ENCODE results near the gene EPDR1.
"Not testable (repeated sequence)": the region's sequence is repeated elsewhere in the genome, so short reads cannot be mapped to it uniquely, and the experiment has no call there.

EPDR1 gene

DNA sequence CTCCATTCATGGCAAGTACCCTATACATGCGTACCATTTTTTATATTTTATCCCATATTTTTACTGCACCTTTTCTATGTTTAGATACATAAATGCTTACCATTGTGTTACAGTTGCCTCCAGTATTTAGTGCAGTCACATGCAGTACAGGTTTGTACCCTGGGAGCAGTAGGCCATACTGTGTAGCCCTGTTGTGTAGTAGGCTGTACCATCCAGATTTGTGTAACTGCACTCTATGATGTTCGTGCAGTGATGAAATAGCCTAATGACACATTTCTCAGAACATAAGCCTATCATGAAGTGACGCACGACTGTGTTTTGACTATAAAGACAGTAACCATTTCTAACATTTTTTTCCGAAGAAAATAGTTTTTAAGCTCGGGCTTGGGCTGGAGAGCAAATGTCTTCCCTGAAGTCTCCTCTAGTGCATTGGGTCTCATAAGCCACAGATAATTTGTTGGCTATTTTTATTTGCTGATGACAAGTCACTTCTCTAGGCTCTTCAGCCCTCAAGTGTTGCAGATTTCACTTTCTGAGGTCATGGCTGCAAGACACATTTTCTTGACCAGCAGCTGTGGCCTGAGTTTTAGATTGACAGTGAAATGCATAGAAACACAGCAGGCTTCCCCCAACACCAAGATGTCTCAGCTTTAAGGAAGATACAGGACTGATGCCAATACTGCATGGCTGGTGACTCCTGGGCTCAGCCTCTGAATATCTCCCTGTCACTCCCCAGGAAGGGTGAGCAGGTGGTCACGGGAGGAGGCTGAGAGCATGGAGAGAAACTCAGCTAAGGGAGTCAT, 26.9 kb downstream of the EPDR1 start:
- Histone ChIP-seq H3K79me2 (ENCODE audit: insufficient read depth, low read length) (peaks cover 53% of the 10 kb centered on the region; the same call in 1 of the 2 replicates), H3K9me3 (ENCODE audit: insufficient read depth, low read depth, low read length) (no peaks in the 10 kb centered on the region), H3K27me3 (ENCODE audit: insufficient read depth, low read length, poor library complexity, severe bottlenecking) (no peaks in the 10 kb centered on the region), H3K9ac (ENCODE audit: low read depth, low read length, poor library complexity, severe bottlenecking) (no peak overlapping the region), H2AFZ (ENCODE audit: low read length) (no peak overlapping the region), H3F3A (ENCODE audit: low read depth) (no peaks in the 10 kb centered on the region), H3K9me2 (replicated peaks; ENCODE audit: low read depth, low read length) (no peaks in the 10 kb centered on the region), H4K20me1 (ENCODE audit: insufficient read depth, low read length, poor library complexity, severe bottlenecking) (no peaks in the 10 kb centered on the region), H3K4me1 (ENCODE audit: insufficient read depth, low read length, poor library complexity, severe bottlenecking) (peaks cover 11% of the 10 kb centered on the region), H3K4me3 (ENCODE audit: low read length, poor library complexity, severe bottlenecking) (no peak overlapping the region), H3K4me2 (ENCODE audit: low read depth, low read length, poor library complexity, severe bottlenecking) (no peak overlapping the region), H3K36me3 (ENCODE audit: insufficient read depth, low read length) (peaks cover 15% of the 10 kb centered on the region; the same call in 1 of the 2 replicates)
- TF ChIP-seq, protein P1, sequence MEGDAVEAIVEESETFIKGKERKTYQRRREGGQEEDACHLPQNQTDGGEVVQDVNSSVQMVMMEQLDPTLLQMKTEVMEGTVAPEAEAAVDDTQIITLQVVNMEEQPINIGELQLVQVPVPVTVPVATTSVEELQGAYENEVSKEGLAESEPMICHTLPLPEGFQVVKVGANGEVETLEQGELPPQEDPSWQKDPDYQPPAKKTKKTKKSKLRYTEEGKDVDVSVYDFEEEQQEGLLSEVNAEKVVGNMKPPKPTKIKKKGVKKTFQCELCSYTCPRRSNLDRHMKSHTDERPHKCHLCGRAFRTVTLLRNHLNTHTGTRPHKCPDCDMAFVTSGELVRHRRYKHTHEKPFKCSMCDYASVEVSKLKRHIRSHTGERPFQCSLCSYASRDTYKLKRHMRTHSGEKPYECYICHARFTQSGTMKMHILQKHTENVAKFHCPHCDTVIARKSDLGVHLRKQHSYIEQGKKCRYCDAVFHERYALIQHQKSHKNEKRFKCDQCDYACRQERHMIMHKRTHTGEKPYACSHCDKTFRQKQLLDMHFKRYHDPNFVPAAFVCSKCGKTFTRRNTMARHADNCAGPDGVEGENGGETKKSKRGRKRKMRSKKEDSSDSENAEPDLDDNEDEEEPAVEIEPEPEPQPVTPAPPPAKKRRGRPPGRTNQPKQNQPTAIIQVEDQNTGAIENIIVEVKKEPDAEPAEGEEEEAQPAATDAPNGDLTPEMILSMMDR (conservative IDR thresholded peaks at IDR 0.05; ENCODE audit: low read length): no peak
- TF ChIP-seq EZH2phosphoT487 (IDR thresholded peaks at IDR 0.05; ENCODE audit: borderline replicate concordance): no peak

DNA sequence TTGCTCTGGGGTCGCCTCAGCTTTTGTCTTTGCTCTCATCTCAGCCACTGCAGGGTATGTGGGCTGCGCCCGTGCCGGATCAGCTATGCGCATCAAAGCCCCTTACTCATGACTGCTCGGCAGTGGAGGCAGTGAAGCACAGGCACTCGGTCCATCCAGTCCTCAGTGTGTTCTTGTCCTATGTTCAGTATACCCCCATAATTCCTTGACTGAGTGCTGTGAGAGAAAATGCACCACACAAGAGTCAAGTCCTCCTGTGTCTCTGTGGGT, 27.4 kb downstream of the EPDR1 start:
- Histone ChIP-seq H3K4me3 (ENCODE audit: low read length, poor library complexity, severe bottlenecking) (no peak overlapping the region), H3K79me2 (ENCODE audit: insufficient read depth, low read length) (peaks cover 50% of the 10 kb centered on the region; the same call in 1 of the 2 replicates), H3K27me3 (ENCODE audit: insufficient read depth, low read length, poor library complexity, severe bottlenecking) (no peaks in the 10 kb centered on the region), H3F3A (ENCODE audit: low read depth) (no peaks in the 10 kb centered on the region), H3K9me2 (replicated peaks; ENCODE audit: low read depth, low read length) (no peaks in the 10 kb centered on the region), H4K20me1 (ENCODE audit: insufficient read depth, low read length, poor library complexity, severe bottlenecking) (no peaks in the 10 kb centered on the region), H3K9ac (ENCODE audit: low read depth, low read length, poor library complexity, severe bottlenecking) (no peak overlapping the region), H3K9me3 (ENCODE audit: insufficient read depth, low read depth, low read length) (no peaks in the 10 kb centered on the region), H3K4me2 (ENCODE audit: low read depth, low read length, poor library complexity, severe bottlenecking) (no peak overlapping the region), H2AFZ (ENCODE audit: low read length) (no peak overlapping the region), H3K36me3 (ENCODE audit: insufficient read depth, low read length) (peaks cover 15% of the 10 kb centered on the region; the same call in 1 of the 2 replicates), H3K4me1 (ENCODE audit: insufficient read depth, low read length, poor library complexity, severe bottlenecking) (peaks cover 16% of the 10 kb centered on the region)
- TF ChIP-seq, protein P1 (conservative IDR thresholded peaks at IDR 0.05; ENCODE audit: low read length): no peak
- TF ChIP-seq EZH2phosphoT487 (IDR thresholded peaks at IDR 0.05; ENCODE audit: borderline replicate concordance): no peak

DNA sequence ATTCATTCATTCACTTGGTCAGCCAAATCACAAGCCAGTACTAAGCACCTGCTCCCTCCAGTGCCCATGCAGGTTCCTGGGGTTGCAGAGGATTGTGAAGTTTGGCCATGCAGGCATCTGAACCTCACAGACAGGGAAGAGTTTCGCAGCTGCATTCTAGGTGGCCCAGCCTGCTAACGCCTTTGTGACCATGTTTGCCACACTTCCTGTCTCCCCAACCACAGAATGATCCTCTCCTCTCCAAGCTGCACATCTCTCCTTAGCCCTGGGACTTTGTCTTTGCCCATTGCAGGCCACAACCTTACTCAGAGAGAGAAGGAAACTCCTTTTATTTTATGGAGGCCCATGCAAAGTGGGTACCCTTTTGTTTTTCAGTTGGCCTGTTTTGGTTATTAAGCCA, 31.8 kb downstream of the EPDR1 start:
- Histone ChIP-seq H3K9me3 (ENCODE audit: insufficient read depth, low read depth, low read length) (no peaks in the 10 kb centered on the region), H3K9ac (ENCODE audit: low read depth, low read length, poor library complexity, severe bottlenecking) (no peak overlapping the region), H4K20me1 (ENCODE audit: insufficient read depth, low read length, poor library complexity, severe bottlenecking) (no peaks in the 10 kb centered on the region), H3K79me2 (ENCODE audit: insufficient read depth, low read length) (peaks cover 14% of the 10 kb centered on the region; the same call in 1 of the 2 replicates), H3K9me2 (replicated peaks; ENCODE audit: low read depth, low read length) (no peaks in the 10 kb centered on the region), H3F3A (ENCODE audit: low read depth) (no peaks in the 10 kb centered on the region), H3K4me3 (ENCODE audit: low read length, poor library complexity, severe bottlenecking) (no peak overlapping the region), H3K4me2 (ENCODE audit: low read depth, low read length, poor library complexity, severe bottlenecking) (peak overlapping the region; percentile 39), H3K27me3 (ENCODE audit: insufficient read depth, low read length, poor library complexity, severe bottlenecking) (no peaks in the 10 kb centered on the region), H3K36me3 (ENCODE audit: insufficient read depth, low read length) (peaks cover 18% of the 10 kb centered on the region; the same call in 1 of the 2 replicates), H2AFZ (ENCODE audit: low read length) (no peak overlapping the region), H3K4me1 (ENCODE audit: insufficient read depth, low read length, poor library complexity, severe bottlenecking) (peaks cover 16% of the 10 kb centered on the region)
- TF ChIP-seq EZH2phosphoT487 (IDR thresholded peaks at IDR 0.05; ENCODE audit: borderline replicate concordance): no peak
- TF ChIP-seq, protein P1 (conservative IDR thresholded peaks at IDR 0.05; ENCODE audit: low read length): no peak

DNA sequence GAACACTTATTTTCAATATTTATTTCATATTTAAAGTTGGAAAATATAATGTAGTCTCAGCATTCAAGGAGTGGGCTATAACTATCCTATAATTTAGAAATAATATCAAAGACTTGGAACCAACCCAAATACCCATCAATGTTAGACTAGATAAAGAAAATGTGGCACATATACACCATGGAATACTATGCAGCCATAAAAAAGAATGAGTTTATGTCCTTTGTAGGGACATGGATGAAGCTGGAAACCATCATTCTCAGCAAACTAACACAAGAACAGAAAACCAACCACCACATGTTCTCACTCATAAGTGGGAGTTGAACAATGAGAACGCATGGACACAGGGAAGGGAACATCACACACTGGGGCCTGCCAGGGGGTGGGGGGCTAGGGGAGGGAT, 33.8 kb downstream of the EPDR1 start:
- H3F3A ChIP-seq (ENCODE audit: low read depth); H3K9me3 ChIP-seq (ENCODE audit: insufficient read depth, low read depth, low read length); H2AFZ ChIP-seq (ENCODE audit: low read length); H3K4me3 ChIP-seq (ENCODE audit: low read length, poor library complexity, severe bottlenecking); H3K4me2 ChIP-seq (ENCODE audit: low read depth, low read length, poor library complexity, severe bottlenecking); H3K9me2 ChIP-seq (replicated peaks; ENCODE audit: low read depth, low read length); H3K79me2 ChIP-seq (ENCODE audit: insufficient read depth, low read length); H3K27me3 ChIP-seq (ENCODE audit: insufficient read depth, low read length, poor library complexity, severe bottlenecking); H3K9ac ChIP-seq (ENCODE audit: low read depth, low read length, poor library complexity, severe bottlenecking); H4K20me1 ChIP-seq (ENCODE audit: insufficient read depth, low read length, poor library complexity, severe bottlenecking): not testable (repeated sequence)
- H3K36me3 ChIP-seq (ENCODE audit: insufficient read depth, low read length): peaks cover 16% of the 10 kb centered on the region; the same call in 1 of the 2 replicates
- peaks cover 16% of the 10 kb centered on the region for H3K4me1 ChIP-seq (ENCODE audit: insufficient read depth, low read length, poor library complexity, severe bottlenecking)

Measured in Loucy (cell line).